Activated naive CD8-positive, alpha-beta T cell treated with anti-CD3 and anti-CD28 coated beads, Interleukin-2, amount 10 ng/mL, durations not matched to agents 7 days and 5 days (primary cell): Measurements from ENCODE around the gene HYAL1. TPM values are rescaled to one million over a fixed set of nuclear protein-coding genes. Genes with fewer than 3 reads are reported as not detected.

Source experiments
- ATAC-seq: fragments of 150-1000 bp; cut with Tn5 transposase; one replicate; pipeline ENCODE4 v1.10.0; 2021; ENCODE audit warnings: low read depth, moderate library complexity
- POLR2A ChIA-PET: fragments of 350-600 bp; sonication (Branson Sonifier 250); formaldehyde crosslinking; loops from one replicate; lab custom pipeline; 2021; ENCODE audit warnings: antibody characterized with exemption; lab: Charles Lee
- DNase-seq: peaks from one replicate; pipeline ENCODE4 v3.0.0; 2021
- H3K27ac Mint-ChIP-seq: one replicate; pipeline ENCODE4 v1.8.0; 2022; ENCODE audit warnings: mild to moderate bottlenecking, mixed read lengths
- H3K27me3 Mint-ChIP-seq: one replicate; pipeline ENCODE4 v1.8.0; 2022; ENCODE audit warnings: mild to moderate bottlenecking, moderate library complexity, mixed read lengths
- H3K36me3 Mint-ChIP-seq: one replicate; pipeline ENCODE4 v1.8.0; 2021; ENCODE audit warnings: mild to moderate bottlenecking, mixed read lengths
- H3K4me1 Mint-ChIP-seq: one replicate; pipeline ENCODE4 v1.8.0; 2021; ENCODE audit warnings: mixed read lengths
- H3K4me3 Mint-ChIP-seq: one replicate; pipeline ENCODE4 v1.8.0; 2022; ENCODE audit warnings: mild to moderate bottlenecking, moderate library complexity, mixed read lengths
- H3K9me3 Mint-ChIP-seq: one replicate; pipeline ENCODE4 v1.8.0; 2021; ENCODE audit warnings: mixed read lengths
- total RNA-seq, 2 experiments: library from RNA; stranded (reverse); gene quantifications; one replicate each; pipeline ENCODE4 v1.2.3, GENCODE V29; 2021

HYAL1 gene
- total RNA-seq, 2 experiments from 2014 or later = 0.25 to 0.28 TPM

GRCh38 chr3:50327943-50328691 lies 24.7 kb upstream of the HYAL1 start, which contains the start of gene TUSC2:
Gene TUSC2 (minus strand): TSS chr3:50328223. CDS start chr3:50328099, 124 bp downstream.
- peak within 1 kb of the TSS; percentile 95 for H3K4me3 Mint-ChIP-seq
- POLR2A ChIA-PET = interaction anchor here (1.0 to 4.9 kb wide), 16 partner anchors 9 to 239 kb away, joined by 3 to 76 read pairs (median 4); partner anchors contain the start of genes CYB561D2, HYAL3, IFRD2 and NAA80
- DNase-seq = peak; percentile 95
- no peaks in the 10 kb centered on the region for H3K9me3 Mint-ChIP-seq
- H3K36me3 Mint-ChIP-seq = peaks cover 19% of the 10 kb centered on the region
- ATAC-seq = peak; percentile 87
- H3K27me3 Mint-ChIP-seq = no peaks in the 10 kb centered on the region
- H3K27ac Mint-ChIP-seq = peak within 1 kb of the TSS; percentile 88
- H3K4me1 Mint-ChIP-seq = peaks cover 23% of the 10 kb centered on the region

DNA sequence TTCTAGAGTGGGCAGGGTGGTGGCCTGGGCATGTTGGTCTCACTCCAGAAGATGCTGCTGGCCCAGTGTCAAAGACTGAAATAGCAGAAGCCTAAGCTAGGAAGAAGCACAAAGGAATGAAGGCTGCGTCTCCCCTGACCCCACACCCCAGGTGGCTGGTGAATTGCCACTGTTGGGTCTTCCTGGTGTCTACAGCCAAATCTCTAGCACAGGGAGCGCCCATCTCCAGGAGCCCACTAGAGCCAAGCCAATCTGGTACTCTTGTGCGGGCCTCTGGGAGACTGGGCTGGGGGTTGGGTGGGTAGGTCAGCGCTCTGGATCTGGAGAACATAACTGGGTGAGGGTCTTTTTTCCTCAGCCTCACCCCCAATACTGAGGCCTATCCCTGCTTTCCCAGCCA lies 23.8 kb upstream of the HYAL1 start:
- Mint-ChIP-seq H3K36me3 (peaks cover 17% of the 10 kb centered on the region), H3K9me3 (no peaks in the 10 kb centered on the region), H3K4me1 (peaks cover 23% of the 10 kb centered on the region), H3K27me3 (no peaks in the 10 kb centered on the region), H3K4me3 (peak overlapping the region; percentile 95), H3K27ac (peak overlapping the region; percentile 70)
- ATAC-seq = no peak
- DNase-seq = no peak
- POLR2A ChIA-PET = interaction anchor here (1.2 to 4.9 kb wide), 8 partner anchors 9 to 35 kb away, joined by 3 to 76 read pairs (median 8); partner anchors contain the start of genes CYB561D2, HYAL3, IFRD2 and NAA80

DNA sequence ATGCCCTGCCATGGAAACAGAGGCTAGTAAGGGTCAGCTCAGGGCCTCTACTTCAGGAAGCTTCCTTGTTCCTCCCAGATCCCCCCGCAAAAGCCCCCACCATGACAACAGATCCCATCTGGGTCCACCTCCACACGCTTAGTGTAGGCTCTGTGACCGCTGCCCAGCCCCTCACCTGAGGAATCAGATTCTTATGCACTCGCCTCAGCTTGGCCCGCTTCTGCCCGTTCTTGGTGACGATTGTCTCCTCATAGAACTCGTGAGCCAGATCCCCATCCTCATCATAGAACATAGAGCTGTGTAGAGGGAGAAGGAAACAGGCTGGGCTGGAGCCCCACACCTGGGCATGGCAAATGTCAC lies 22.8 kb upstream of the HYAL1 start:
- DNase-seq (no peak), ATAC-seq (no peak)
- no peaks in the 10 kb centered on the region for H3K27me3 Mint-ChIP-seq
- H3K4me3 Mint-ChIP-seq = no peak overlapping the region
- H3K4me1 Mint-ChIP-seq = peaks cover 23% of the 10 kb centered on the region
- peaks cover 13% of the 10 kb centered on the region for H3K36me3 Mint-ChIP-seq
- POLR2A ChIA-PET = interaction anchor here (1.2 kb wide), 1 partner anchor 30 kb away, joined by 3 read pairs; no protein-coding TSS in a partner anchor
- H3K27ac Mint-ChIP-seq = peak overlapping the region; percentile 38
- no peaks in the 10 kb centered on the region for H3K9me3 Mint-ChIP-seq

DNA sequence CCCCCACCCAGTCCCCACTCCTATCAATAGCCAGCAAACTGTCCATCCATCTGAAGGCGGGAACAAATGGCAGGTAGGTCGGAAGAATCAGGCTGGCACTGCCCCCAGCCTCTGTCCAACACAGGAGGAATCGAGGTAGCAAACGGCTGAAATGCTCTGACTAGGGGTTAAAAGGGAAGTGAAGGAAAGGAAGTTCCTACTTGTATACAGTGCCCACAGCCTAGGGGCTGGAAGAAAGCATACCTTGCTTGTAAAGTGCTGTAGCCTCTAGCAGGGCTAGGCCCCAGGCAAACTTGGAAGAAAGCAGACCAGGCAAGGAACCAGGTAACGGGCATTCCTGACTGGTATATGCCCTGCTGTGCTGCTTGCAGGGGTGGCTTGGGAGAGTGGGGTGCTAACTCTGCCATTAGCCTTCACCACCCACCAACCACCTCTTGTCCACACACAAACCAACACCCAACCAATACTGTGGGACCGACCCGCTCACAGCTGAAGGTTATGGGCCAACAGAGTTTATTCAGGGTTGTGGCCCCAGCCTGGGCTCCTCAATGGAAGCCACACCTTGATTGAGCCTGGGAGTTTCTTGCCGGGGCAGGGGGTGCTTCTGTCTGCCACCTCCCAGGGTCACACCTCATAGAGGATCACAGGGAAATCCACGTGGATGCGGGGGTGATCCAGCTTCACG lies 22.3 kb upstream of the HYAL1 start:
- POLR2A ChIA-PET = interaction anchor here (1.2 kb wide), 2 partner anchors 8 to 29 kb away, joined by 3 to 4 read pairs; no protein-coding TSS in a partner anchor
- Mint-ChIP-seq H3K27ac (no peak overlapping the region), H3K36me3 (peaks cover 9% of the 10 kb centered on the region), H3K4me1 (peaks cover 23% of the 10 kb centered on the region), H3K27me3 (no peaks in the 10 kb centered on the region), H3K9me3 (no peaks in the 10 kb centered on the region), H3K4me3 (no peak overlapping the region)
- no peak for ATAC-seq
- DNase-seq = no peak

DNA sequence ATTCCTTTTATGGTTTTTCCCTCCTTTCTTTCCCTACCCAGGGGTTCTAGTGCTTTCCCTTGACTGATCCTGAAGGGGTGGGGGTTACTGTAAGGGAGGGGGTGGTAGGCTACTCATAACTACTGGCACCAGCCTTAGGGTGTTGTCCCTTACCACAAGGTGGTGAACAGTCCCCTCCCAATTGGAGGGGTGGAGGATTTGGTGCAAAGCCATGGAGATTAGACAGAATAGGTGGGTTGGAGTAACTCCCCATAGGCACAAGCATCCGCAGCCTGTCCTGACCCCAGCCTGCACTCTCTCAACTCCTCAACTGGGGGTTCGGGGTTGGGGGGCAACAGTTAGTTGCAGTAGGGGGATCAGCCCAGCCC lies 21.7 kb upstream of the HYAL1 start:
- peaks cover 22% of the 10 kb centered on the region for H3K4me1 Mint-ChIP-seq
- DNase-seq = no peak

GRCh38 chr3:50324351-50325112 lies 21.2 kb upstream of the HYAL1 start:
- Mint-ChIP-seq H3K9me3 (no peaks in the 10 kb centered on the region), H3K36me3 (peaks cover under 1% of the 10 kb centered on the region), H3K27me3 (no peaks in the 10 kb centered on the region), H3K4me1 (peaks cover 24% of the 10 kb centered on the region), H3K27ac (peak overlapping the region; percentile 45), H3K4me3 (no peak overlapping the region)
- POLR2A ChIA-PET = interaction anchor here (0.7 to 1.8 kb wide), 6 partner anchors 9 to 235 kb away, joined by 3 to 10 read pairs (median 4); partner anchors contain the start of genes HYAL3, IFRD2, NAA80 and RASSF1
- peak; percentile 78 for DNase-seq
- peak; percentile 20 for ATAC-seq

More for the DNA sequence above, 21.7 kb upstream of the HYAL1 start:
- Mint-ChIP-seq H3K27me3 (no peaks in the 10 kb centered on the region), H3K4me3 (no peak overlapping the region), H3K36me3 (peaks cover 5% of the 10 kb centered on the region), H3K9me3 (no peaks in the 10 kb centered on the region), H3K27ac (no peak overlapping the region)
- no peak for ATAC-seq
- POLR2A ChIA-PET = interaction anchor here (0.7 to 1.8 kb wide), 4 partner anchors 9 to 236 kb away, joined by 4 to 10 read pairs (median 6); partner anchors contain the start of genes HYAL3 and NAA80

DNA sequence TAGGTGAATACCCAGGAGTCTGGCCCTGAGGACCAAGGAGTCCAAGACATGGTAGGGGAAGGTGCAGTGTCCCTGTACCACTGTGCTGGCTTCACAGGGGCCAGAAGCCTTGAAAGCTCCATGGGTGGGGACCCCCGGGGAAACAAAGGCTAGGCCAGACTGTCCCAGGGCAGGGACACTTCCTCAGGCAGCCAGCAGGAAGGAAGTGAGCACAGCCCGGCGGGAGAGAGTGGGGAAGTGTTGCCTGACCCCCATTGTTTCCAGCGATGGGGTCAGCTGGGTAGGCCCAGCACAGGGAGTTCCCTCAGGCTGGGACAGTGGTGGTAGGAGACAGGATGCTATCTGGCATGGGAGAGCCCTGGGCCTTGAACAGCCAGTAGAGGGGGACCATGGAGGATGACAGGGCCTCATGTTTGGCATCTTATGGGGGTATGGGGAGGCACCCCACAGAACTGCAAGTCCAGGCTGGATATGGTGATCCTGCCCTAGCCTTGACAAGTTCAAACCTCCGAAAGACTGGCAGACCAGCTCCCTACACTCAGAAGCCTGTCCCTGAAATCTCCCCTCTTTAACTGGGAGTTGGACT lies 20.3 kb upstream of the HYAL1 start:
- no peak overlapping the region for H3K4me3 Mint-ChIP-seq
- H3K4me1 Mint-ChIP-seq = peaks cover 28% of the 10 kb centered on the region

DNA sequence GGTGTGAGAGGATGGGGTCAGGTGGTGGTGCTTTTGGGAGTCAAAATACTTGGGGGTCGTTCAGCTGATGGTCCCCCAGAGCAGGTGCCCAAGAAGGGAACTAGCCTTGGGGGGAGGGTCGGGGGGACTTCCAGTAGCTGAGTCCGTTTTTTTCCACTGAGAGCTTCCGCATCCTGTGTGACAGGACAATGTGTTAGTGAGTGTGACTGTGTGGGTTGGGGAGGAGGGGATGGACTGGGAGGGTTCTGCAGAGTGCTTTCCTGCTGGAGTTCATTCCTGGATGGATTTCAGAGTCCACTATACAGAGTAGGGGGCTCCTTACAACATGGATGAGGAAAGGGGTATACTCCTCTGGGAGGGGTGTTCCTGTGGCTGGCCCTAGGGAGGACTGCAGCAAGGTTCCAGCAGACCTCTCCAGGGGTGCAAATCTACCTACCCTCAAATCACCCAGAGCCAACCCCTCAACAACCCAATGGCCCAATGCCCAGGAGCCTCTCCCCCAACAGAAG lies 19.8 kb upstream of the HYAL1 start:
- no peaks in the 10 kb centered on the region for H3K9me3 Mint-ChIP-seq
- DNase-seq = no peak
- peaks cover 25% of the 10 kb centered on the region for H3K4me1 Mint-ChIP-seq

More for the DNA sequence above, 20.3 kb upstream of the HYAL1 start:
- DNase-seq (no peak), ATAC-seq (no peak)
- peaks cover 3% of the 10 kb centered on the region for H3K36me3 Mint-ChIP-seq
- no peaks in the 10 kb centered on the region for H3K9me3 Mint-ChIP-seq
- POLR2A ChIA-PET = interaction anchor here (1.0 to 1.8 kb wide), 4 partner anchors 13 to 31 kb away, joined by 3 to 10 read pairs (median 5); partner anchors contain the start of genes HYAL3, IFRD2, NAA80 and RASSF1
- H3K27ac Mint-ChIP-seq = peak overlapping the region; percentile 60
- no peaks in the 10 kb centered on the region for H3K27me3 Mint-ChIP-seq

GRCh38 chr3:50322386-50323091 lies 19.2 kb upstream of the HYAL1 start, which contains the start of gene HYAL2:
Gene HYAL2 (minus strand): TSS chr3:50322745. CDS start chr3:50320489, 2,256 bp downstream.
- peaks cover 3% of the 10 kb centered on the region for H3K36me3 Mint-ChIP-seq

More for the DNA sequence above, 19.8 kb upstream of the HYAL1 start:
- no peak for ATAC-seq
- H3K36me3 Mint-ChIP-seq = peaks cover 3% of the 10 kb centered on the region
- peak overlapping the region; percentile 60 for H3K27ac Mint-ChIP-seq
- no peaks in the 10 kb centered on the region for H3K27me3 Mint-ChIP-seq
- no peak overlapping the region for H3K4me3 Mint-ChIP-seq
- POLR2A ChIA-PET = interaction anchor here (0.7 to 3.2 kb wide), 2 partner anchors 14 to 48 kb away, joined by 3 to 26 read pairs; no protein-coding TSS in a partner anchor

DNA sequence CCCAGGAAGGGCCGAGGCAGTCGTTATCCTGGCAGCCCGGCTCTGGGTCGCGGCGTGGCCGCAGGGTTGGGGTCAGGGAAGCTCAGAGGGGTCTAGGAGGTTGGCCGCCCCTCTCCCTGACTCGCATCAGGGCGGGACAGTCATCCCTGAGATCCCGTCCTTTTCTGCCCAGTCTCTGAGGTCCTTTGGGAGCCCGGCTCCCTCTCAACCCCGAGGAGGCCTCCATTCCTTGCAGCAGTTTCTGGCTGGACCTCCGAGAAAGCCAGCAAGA lies 18.7 kb upstream of the HYAL1 start:
- Mint-ChIP-seq H3K4me3 (peak overlapping the region; percentile 82), H3K27ac (no peak overlapping the region), H3K36me3 (peaks cover 3% of the 10 kb centered on the region), H3K9me3 (no peaks in the 10 kb centered on the region), H3K4me1 (peaks cover 22% of the 10 kb centered on the region), H3K27me3 (no peaks in the 10 kb centered on the region)
- POLR2A ChIA-PET = interaction anchor here (0.7 to 3.2 kb wide), 5 partner anchors 16 to 76 kb away, joined by 3 to 26 read pairs (median 3); partner anchors contain the start of genes HYAL3, NAA80, NPRL2 and RASSF1
- no peak for DNase-seq
- no peak for ATAC-seq

More at GRCh38 chr3:50322386-50323091, 19.2 kb upstream of the HYAL1 start, which contains the start of gene HYAL2:
- POLR2A ChIA-PET = interaction anchor here (0.7 to 3.2 kb wide), 4 partner anchors 15 to 76 kb away, joined by 3 to 26 read pairs (median 6); partner anchors contain the start of genes HYAL3 and NAA80
- Mint-ChIP-seq H3K9me3 (no peaks in the 10 kb centered on the region), H3K27ac (peak within 1 kb of the TSS; percentile 93), H3K4me1 (peaks cover 23% of the 10 kb centered on the region), H3K27me3 (no peaks in the 10 kb centered on the region), H3K4me3 (peak within 1 kb of the TSS; percentile 82)
- ATAC-seq = no peak
- no peak for DNase-seq

GRCh38 chr3:50321336-50322114 lies 18.2 kb upstream of the HYAL1 start:
- DNase-seq = peak; percentile 91
- Mint-ChIP-seq H3K9me3 (no peaks in the 10 kb centered on the region), H3K4me1 (peaks cover 23% of the 10 kb centered on the region), H3K27ac (peak overlapping the region; percentile 93), H3K36me3 (peaks cover 3% of the 10 kb centered on the region), H3K4me3 (peak overlapping the region; percentile 82), H3K27me3 (no peaks in the 10 kb centered on the region)
- POLR2A ChIA-PET = interaction anchor here (0.7 to 3.2 kb wide), 5 partner anchors 16 to 75 kb away, joined by 3 to 26 read pairs (median 3); partner anchors contain the start of genes HYAL3, NAA80, NPRL2 and RASSF1
- ATAC-seq = peak; percentile 75
